Mucosa of stomach (tissue), 1 donor: ENCODE data around the gene MACROH2A1.

Experiments
- H3K27me3 ChIP-seq: one replicate; pipeline ENCODE4 v1.7.0; 2013; ENCODE audit warnings: mild to moderate bottlenecking, low read length; ENCODE audit not compliant: control insufficient read depth, insufficient read depth
- H3K36me3 ChIP-seq: one replicate; pipeline ENCODE4 v1.7.0; 2013; ENCODE audit warnings: low read length; ENCODE audit not compliant: control insufficient read depth, insufficient read depth
- H3K4me1 ChIP-seq: one replicate; pipeline ENCODE4 v1.7.0; 2013; ENCODE audit warnings: mild to moderate bottlenecking, low read length; ENCODE audit not compliant: control insufficient read depth, insufficient read depth
- H3K4me3 ChIP-seq: one replicate; pipeline ENCODE4 v1.7.0; 2013; ENCODE audit warnings: low read length
- H3K9ac ChIP-seq: one replicate; pipeline ENCODE4 v1.7.0; 2013; ENCODE audit warnings: mild to moderate bottlenecking, low read length, moderate library complexity
- H3K9me3 ChIP-seq: one replicate; pipeline ENCODE4 v1.7.0; 2013; ENCODE audit warnings: mild to moderate bottlenecking, low read length, moderate library complexity; ENCODE audit not compliant: control insufficient read depth
- donor health status: Pancreatic carcinoma.

The MACROH2A1 gene

GRCh38 chr5:135287551-135287950 is 111.5 kb downstream of the MACROH2A1 start:
- Histone ChIP-seq H3K36me3 (no peaks in the 10 kb centered on the region), H3K9me3 (no peaks in the 10 kb centered on the region), H3K4me1 (no peaks in the 10 kb centered on the region), H3K4me3 (no peak overlapping the region), H3K27me3 (no peaks in the 10 kb centered on the region), H3K9ac (no peak overlapping the region)
